GM12801 (cell line): ENCODE results near the gene ODAD4.

ENCODE experiments used
- CTCF ChIP-seq: IDR thresholded peaks from one replicate; pipeline ENCODE4 v1.5.1; 2011; ENCODE audit warnings: control low read depth; ENCODE audit not compliant: insufficient read length; ENCODE audit errors: extremely low read depth

ODAD4 gene

DNA sequence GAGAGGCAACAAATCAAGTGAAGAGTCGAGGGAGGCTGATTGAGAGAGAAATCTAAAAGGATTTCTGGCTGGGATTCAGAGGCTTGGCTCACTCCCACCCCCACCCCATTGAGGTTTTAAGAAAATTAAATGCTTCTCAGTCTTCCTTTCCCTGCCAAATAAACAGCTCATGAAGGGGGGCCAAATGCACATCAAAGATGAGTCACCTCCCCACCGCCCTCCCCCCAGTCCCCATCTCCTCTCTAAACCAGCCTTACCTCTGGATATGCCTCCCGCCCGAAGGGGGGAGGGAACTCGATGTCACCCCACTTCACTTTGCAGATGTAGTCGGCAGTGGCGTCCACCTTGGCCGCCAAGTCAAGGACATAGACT, 23.2 kb upstream of the ODAD4 start:
- TF ChIP-seq CTCF, result no peak

GRCh38 chr17:41907633-41908539, 22.5 kb upstream of the ODAD4 start:
- TF ChIP-seq CTCF, result no peak

GRCh38 chr17:41909088-41909487, 21.3 kb upstream of the ODAD4 start:
- TF ChIP-seq CTCF, result no peak

DNA sequence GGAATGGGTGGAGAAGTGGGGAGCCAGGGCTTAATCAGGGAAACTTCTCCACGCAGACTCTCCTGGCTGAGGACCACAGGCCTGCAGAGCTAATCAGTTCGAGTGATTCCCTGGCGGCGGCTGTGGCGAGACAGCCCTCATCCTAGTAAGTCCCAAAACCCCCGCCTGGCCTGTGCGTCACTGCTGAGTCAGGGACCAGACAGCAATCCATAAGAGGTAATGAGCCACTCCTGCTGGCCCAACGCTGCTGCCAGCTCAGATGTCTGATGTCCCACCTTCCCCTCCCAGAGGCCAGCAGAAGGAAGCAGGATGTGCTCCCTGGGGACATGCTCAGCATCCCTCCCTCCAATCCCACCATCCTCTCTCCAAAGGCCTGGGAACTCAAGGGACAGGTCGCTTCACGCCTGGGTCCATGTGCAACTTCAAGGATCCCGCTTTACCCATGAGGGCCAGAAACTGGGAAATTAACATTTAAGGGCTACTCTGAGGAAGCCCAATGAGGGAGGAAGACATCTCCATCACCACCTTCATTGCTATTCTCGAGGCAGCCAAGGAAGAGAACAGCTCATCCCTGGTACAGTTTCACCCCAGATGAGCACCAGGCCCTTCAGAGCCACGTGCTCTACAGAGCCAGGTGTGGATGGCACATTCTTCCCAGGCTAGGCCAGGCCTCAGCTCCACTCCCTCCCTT, 19.6 kb upstream of the ODAD4 start:
- TF ChIP-seq CTCF, result no peak

- no peak for TF ChIP-seq CTCF
These were observed 17.5 kb upstream of the ODAD4 start for GRCh38 chr17:41912925-41913324.

DNA sequence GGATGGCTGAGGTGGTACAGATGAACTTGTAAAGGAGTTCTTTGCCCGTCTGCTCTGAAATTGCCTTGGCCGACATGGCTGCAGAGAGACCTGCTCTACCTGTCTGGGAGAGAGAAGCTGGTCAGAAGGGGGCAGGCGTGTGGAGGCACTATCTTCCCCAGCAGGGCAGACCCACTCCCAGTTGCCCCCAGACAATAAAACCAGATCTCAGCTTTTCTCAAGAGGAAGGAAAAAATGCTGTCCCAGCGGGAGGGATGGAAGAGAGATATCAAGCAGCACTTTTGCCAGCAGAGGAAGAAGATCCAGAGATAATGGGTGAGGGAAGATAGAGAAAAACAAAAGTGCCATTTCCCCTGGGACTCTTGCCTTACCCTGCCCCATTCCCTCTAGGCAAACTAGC, 16.6 kb upstream of the ODAD4 start:
- TF ChIP-seq CTCF, result no peak

GRCh38 chr17:41914358-41914766, 16.1 kb upstream of the ODAD4 start:
- TF ChIP-seq CTCF, result no peak
